Activated CD4-positive, CD25-positive, alpha-beta regulatory T cell treated with anti-CD3 and anti-CD28 coated beads, Interleukin-2, amount 50 U/mL, for 16 hours (primary cell): ENCODE measurements around the gene CDCP1.

Experiments used
- DNase-seq: peaks from one replicate; pipeline ENCODE4 v3.0.0-alpha.2; 2020; ENCODE audit warnings: low read depth, low spot score

CDCP1 gene

DNA sequence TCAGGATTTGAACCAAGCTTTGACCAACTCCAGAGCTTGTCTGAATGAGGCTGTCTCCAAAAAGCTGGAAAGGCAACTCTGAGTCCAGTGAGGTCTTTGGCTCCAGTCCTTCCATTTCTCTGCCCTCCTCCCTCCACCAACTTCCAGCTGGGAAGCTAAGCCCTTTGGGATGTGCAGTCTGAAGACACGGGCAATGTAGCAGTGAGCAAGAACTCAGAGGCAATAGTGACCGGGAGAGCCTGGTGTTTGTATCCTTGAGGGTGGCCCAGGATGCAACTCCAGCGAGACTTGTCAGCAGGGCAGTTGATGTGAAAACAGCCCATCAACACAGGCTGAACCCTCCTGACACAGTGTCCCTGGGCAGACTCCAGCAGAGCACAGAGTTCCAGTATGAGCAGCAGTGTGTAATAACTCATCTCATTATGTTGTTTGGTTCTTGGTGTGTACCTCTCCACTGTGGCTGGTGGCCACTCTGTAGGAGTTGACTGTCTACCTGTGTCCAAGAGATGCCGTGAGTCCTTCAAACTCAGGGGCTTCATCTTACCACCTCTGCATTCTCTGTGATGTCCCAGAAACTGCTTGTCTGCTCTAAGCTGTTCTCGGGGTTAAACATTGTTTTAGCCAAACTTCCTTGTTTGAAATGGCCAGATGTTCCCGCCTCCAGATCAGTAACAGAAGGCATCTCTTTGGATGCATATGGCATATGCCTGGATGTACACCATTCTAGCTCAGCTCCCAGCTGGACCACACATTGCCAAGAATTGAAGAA lies 6.6 kb downstream of the CDCP1 start:
- DNase-seq: no peak

DNA sequence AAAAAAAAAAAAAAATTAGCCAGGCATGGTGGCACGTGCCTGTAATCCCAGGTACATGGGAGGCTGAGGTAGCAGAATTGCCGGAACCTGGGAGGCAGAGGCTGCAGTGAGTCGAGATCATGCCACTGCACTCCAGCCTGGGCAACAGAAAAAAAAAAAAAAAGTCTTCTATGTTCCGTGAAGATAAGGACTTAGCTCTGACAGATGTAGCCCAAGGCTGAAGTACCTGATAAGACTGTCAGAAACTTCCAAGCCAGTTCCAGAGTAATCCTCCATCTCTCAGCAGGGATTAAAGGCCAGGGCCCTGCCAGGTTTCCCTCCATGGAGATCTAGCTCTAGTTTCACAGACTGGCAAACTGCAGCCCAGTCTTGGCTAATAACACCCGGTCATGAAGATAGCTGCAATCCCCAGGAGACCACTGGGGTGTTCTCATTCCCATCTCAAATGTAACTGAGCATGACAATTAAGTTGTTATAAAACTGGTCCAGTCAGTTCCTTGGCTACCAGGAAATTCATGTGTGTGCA lies 8.5 kb downstream of the CDCP1 start:
- no peak for DNase-seq

DNA sequence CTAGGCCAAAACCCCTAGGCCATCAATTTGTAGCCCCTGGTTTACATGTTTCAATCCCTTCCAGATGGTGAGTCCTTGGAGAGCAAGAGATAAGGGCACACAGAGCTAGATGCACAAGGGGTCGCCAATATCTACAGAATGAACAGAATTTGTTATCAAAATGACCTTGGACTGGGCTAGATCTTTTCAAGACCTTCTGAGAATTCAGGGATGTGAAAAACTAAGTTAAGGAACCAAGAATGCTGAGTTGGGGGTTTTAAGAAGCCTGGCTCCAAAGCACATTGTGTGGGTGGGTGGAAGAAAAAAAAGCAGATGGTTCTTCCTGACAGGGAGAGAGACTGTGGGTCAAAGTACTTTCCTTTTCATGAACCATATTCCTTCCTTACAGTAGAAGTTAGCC lies 10.2 kb downstream of the CDCP1 start:
- DNase-seq: no peak

DNA sequence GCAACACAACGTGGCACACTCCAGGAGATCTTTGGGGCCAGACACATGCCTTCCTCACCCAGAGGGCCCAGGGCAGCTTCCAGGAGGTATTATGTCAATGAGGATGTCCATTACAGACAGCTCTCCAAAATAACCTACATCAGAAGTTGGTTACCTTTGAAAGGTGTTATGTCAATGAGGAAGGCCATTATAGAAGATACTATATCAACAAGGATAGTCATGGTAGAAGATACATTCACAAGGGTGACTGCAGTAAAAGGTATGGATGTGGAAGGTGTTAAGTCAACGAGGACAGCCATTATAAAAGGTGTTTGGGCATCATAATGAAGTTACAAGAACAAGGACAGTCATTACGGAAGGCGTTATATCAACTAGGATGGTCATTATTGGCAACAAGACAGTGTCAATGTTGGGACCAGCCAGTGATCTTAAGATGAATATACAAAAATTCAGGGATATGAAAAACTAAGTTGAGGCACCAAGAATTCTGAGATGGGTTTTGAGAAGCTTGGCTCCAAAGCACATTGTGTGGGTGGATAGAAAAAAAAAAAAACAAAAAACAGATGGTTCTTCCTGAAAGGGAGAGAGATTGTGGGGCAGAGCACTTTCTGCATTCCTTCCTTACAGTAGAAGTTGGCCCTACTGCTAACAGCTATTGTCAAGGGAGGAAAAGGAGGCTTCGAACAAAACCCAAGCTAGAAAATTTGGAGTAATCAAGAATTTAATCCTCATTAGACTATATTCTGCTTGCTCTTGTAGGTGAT lies 11.2 kb downstream of the CDCP1 start:
- DNase-seq: no peak

DNA sequence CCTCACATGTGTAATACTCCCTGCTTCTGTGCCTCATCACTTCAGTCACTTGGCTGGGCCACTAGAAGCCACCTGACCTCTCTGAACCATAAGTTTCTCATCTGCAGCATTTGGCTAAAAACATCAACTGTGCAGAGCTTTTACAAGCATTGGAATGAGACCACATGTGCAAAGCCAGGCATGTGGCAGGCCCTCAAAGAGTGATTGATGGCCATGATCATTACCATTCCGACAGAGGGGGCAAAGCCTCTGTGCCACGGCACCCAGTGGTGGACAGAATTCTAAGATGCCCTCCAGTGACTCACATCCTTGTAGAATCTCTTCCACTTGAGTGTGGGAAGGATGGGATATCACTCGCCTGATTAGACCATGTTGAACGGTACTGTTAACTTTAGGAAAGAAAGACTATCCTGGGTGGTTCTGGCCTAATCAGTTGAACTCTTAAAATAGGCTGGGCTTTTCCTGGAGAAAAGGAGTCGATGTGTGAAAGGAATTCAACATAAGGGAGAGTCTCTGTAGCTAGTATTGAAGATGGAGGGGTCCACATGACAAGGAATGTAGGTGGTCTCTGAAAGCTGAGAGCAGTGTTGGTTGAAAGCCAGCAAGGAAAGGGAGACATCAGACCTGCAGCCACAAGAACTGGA lies 13.5 kb downstream of the CDCP1 start:
- no peak for DNase-seq

DNA sequence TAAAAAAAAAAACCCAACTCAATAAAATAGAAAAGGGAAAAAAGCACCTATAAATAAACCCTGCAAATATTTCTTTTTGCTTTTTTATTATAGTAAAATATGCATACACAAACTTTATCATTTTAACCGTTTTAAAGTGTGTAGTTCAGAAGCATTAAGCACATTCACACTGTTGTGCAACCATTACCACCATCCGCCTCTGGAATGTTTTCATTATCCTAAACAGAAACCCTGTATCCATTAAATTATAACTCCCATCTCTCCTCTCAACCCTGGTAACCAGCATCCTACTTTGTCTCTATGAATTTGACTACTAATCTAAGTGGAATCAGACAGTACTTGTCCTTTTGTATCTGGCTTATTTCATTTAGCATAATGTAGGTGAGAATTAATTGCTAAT lies 15.0 kb downstream of the CDCP1 start:
- DNase-seq: no peak

DNA sequence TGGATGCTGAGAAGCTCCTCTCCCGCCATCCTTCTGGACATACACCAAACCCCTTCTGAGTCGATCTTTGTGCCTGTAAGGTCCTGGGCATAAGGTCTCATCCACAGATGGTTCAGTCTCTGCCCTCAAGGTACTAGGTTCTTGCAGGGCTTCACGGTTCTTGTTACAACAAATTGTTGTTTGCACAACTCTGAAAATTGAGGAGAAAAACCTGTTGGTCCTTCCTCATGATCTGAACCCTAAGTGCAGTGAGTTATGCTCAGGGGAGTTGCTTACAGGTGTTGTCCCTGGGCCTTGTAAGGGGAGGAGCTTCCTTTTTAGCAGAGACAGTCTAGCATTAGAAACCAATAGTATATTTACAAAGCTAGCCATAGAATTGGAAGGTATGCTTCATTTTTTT lies 15.7 kb downstream of the CDCP1 start:
- no peak for DNase-seq

DNA sequence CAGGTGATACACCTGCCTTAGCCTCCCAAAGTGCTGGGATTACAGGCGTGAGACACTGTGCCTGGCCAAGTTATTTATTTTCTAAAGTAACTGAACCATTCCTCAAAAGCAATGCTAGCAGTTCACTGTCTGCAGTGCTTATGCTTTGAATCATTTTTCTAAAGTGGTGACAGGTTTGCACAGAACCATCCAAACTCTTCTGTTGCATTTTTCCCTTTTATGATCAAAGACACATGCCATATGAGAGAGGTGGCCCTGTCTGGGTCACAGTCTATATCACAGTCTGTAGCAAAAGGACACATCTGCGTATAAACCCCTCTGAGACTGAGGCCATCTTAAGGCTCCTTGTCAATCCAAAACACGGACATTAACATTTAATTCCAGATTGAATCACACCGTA lies 17.2 kb downstream of the CDCP1 start:
- DNase-seq: no peak

DNA sequence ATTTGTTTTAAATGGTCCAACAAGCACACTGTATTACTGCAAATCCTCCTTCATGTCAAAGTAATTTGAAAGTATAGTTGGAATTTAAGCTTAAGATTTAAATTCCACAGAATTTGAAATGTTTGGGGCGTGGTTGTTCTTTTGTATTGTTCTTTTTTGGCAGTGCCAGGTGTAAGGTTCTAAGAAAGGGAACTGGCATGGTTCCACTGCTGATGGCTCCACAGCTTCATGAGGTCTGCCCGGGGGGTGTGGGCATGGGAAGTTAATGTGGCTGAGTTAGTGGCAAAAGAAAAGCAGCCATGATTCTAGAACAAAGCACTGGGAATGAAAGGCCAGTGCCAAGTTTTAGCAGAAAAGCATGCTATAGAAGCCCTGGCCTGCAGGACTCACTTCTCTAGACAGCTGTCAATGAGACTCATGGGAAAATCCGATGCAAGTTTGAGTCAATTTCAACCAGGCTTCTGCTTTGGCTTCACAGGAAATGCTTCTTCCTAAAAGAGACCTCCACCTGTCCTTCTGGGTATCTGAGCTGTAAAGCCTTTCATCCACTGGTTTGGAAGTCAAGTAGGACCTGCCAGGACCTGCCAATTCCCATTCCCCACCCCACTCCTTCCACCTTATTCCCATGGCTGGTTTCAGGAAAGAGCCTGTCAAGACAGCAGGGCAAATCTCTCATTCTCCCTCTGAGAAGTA lies 18.9 kb downstream of the CDCP1 start:
- no peak for DNase-seq

DNA sequence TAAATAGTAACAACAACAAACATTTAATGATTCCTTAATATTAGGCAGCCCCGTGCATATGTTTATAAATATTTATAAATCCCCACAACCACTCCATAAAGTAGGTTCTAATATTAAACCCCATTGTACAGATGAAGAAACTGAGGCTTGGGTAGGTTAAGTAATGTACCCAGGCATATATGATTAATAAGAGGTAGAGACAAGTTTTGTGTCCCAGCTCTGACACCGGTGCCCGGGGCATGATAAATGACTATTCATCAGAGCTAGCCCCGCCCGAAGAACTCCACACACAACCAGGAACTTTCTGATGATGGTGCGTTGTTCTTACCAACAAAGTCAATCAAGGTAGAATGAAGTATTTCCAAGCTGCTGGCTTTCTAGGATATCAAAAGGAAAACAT lies 19.4 kb downstream of the CDCP1 start:
- DNase-seq: no peak

DNA sequence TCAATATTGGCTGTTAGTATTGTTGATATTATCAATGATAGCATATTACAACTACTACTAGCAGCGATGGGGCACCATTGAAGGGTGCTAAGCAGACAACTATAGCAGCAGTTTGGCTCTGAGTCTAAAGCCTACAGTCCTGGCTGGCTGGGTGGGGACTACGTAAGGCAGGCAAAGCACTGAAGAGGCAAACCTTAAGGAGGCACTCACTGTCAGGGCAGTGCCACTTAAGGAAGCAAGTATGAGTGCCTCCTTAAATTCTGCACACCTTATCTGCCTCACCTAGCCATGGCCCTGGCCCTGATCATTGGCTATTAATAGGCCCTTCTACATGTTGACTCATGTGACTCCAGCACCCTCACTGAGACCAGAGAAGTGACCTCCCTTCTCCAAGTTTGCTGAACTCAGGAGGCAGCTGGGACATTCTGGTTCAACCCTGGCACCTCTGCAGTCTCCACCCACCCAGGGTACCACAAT lies 20.6 kb downstream of the CDCP1 start:
- DNase-seq: no peak

DNA sequence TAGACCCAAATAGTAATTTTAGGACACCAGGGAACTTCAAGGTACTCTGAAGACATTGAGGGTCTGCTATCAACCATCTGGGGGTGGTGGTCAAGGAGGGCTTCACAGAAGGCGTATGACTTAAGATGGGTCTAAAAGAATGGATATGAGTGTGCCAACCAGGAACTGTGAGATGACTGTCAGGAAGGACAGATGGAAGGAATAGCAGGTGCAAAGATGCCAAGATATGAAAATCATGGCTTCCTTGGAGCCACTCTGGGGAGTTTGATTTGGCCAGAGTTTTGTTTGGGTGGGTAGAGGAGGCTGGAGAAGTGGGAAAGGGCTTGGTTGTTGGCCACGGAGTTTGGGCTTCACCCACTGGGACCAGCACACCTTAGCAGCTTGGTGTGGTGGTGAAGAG lies 21.2 kb downstream of the CDCP1 start:
- no peak for DNase-seq

DNA sequence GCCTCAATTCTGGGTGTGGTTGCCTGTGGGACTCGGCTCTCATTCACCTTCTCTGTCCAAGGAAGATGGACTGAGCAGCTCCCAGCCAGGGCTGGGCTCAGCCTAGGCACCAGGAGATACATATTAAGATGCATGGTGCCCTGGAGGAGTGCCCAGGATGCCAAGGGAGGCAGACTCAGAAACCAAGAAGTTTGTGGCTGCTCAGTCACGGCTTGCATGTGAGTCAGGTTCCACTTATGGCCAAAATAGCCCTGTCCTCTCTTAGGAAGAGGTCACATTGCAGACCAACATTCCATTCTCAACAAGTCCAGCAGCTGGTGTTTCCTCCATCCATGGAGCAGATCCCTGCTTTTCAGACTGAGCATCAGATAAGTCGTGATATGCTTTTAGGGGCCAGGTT lies 21.8 kb downstream of the CDCP1 start:
- no peak for DNase-seq

DNA sequence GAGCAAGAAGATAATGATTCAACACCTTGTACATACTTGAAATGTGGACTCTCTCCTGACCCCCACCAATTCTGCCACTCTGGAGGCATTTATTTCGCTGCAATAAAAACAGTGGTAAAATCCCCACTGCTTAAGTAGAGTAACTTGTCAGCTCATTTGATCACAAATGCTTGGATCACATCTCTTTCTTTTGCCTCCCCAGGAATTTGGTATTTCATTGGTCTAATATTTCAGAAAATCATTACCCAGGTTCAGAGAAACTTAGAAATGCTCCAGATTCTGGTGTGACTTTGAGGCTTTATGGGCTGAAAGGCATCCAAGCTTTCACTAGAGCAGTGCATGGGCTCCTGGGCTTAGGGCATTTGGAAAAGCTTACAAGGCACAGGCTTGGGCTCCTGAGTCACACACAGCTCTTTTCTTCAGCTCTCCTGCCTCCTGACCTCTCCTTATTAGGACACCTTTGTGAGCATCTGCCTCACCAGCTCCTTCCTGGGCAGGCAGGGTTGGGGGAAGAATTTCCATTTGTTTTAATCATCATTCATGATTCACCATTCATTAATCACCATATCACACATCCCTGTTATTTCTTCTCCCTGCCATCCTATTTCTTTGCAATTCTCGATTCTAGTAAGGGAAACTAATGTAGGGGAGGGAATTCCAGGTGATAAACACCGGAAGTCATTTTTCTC lies 22.5 kb downstream of the CDCP1 start:
- no peak for DNase-seq

DNA sequence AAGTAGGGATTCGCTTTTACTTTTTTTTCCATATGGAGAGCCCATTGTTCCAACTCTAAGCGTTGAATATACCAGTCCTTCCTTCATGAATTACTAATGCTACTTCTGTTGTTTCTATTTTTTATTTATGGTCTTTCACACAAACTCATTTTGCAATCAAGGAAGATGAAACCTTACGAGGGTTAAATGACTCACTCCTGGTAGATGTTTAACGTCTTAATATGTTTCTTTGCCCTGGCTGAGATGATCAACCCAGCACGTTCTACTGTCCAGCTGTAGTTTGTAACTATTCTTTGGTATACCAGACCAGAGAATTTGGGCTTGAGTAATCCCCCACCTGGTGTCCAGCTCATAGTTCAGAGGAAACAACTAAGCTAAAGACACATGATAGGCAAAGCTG lies 23.1 kb downstream of the CDCP1 start:
- DNase-seq: no peak

DNA sequence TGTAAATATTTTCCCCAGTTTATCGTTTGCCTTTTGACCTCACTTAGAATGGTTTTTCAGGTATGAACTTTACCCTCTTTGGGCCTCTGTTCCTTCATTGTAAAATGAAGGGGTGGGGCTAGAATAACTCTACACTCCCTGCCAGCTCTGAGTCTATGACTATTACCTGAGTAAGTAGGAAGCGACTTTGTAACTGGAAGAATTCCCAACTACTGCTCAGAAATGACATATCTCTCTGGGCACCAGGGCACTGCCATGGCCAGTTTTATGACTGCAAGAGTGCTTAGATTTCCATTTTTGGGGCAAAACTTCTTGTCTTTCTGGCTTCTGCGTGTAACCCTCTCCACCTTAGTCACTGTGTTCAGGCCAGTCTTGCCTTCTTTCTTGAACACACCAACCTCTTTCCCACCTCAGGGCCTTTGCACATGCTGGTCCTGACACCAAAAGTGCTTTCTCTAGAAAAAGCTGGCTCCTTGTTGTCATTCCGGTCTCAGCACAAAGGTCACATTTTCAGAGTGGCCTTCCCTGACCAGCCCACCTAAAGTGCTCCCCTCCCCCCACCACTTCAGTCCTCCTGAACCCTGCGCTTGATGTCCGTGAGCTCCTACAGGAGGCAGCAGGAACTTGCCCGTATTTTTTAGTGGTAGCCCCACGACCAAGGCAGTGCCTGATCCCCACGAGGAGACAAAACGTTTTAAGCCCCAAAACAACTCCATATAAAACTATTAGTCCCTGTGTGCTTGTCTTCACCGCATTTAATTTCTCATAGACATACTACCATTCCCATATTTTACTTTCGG lies 25.6 kb downstream of the CDCP1 start:
- no peak for DNase-seq

DNA sequence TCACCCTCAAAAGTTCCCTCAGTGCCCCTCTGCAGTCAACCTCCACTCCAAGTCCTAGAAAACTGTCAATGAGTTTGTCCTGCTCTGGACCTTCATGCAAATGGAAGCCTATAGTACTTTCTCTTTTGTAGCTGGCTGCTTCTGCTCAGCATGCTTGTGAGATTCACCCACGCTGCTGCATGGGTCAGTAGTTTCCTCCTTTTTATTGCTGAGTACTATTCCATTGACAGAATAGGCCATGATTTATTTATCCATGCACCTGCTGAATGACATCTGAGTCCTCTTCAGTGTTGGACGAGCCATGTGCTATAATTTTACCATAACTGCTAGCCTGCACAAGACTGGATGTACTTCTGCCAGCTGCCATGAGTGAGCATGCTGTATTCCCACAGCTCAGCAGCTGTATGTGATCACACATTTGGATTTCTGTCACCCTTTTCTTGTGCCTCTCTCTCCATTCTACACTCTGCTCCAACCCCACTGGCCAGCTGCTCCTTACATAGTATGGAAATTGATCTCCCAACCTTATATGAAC lies 26.3 kb downstream of the CDCP1 start:
- no peak for DNase-seq

DNA sequence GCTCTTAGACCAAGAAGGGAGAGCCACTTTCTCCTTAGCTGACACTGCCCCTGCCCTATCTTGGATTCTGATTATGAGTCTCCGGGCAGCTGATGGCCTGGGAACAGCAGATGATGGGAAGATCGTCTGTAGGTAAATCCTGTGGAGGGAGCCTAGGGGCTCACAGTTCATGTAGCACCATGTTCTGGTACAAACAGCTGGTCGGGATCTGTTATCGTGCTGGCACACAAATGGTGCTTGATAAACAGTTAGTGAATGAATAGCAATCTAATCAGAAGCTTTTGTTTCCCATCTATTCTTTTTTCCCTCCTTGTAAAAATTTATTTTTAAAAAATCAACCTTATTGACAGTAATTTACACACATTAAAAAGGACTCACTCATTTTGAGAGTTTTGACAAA lies 26.8 kb downstream of the CDCP1 start:
- no peak for DNase-seq

DNA sequence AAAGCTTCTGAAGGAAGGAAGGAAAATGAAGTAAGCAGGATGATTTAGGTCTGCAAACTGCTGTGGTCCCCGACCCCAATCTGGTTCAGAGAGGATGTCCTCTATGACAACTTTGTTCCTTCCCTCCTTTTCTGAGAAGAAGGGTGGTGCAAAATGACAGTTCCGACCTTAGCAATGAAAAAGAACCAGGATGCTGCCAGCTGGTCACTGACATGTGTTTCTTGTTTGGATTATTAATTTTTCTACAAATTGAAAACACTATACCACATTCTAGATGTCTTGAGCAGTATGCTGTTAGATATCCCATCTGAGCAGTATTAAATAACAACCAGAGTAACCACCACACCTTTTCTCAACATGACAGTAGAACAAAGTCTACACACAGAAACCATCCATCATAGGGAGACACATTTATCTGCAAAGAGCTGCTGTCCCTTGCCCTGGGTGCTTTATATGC lies 27.5 kb downstream of the CDCP1 start:
- DNase-seq: no peak

DNA sequence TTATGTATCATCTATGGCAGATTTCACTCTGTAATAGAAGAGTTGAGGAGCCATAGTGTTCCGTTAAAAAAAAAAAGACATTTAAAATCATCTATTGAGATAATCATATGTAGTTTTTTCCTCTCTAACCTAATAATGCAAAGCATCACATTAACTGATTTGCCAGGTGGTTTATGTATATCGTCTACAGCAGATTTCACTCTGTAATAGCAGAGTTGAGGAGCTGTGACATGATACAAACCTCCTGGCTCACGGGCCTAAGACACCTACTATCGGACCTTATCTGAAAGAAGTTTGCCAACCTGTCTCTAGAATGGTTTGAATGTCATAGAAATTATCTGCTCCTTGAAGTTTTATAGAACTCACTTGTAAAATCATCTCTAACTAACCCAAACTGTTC lies 29.8 kb downstream of the CDCP1 start:
- DNase-seq: no peak
